GM12873 (cell line): ENCODE measurements around the gene C1orf216.

Source experiments
- CTCF ChIP-seq: IDR thresholded peaks from 2 replicates; pipeline ENCODE4 v1.5.1; 2012; ENCODE audit warnings: low read depth, mild to moderate bottlenecking, moderate library complexity, low read length, control low read depth; ENCODE audit not compliant: insufficient read depth; ENCODE audit errors: missing control alignments

Gene C1orf216

GRCh38 chr1:35714921-35715567 lies 3.6 kb downstream of the C1orf216 start:
- no peak for TF ChIP-seq CTCF

- TF ChIP-seq CTCF: no peak
These were observed 9.7 kb downstream of the C1orf216 start for GRCh38 chr1:35708952-35709351.

- TF ChIP-seq CTCF: no peak
These were observed 10.2 kb downstream of the C1orf216 start for GRCh38 chr1:35708441-35708921.

- TF ChIP-seq CTCF: no peak
These were observed 10.9 kb downstream of the C1orf216 start for GRCh38 chr1:35707601-35708440.

- TF ChIP-seq CTCF: no peak
These were observed 11.7 kb downstream of the C1orf216 start for GRCh38 chr1:35706846-35707600.

DNA sequence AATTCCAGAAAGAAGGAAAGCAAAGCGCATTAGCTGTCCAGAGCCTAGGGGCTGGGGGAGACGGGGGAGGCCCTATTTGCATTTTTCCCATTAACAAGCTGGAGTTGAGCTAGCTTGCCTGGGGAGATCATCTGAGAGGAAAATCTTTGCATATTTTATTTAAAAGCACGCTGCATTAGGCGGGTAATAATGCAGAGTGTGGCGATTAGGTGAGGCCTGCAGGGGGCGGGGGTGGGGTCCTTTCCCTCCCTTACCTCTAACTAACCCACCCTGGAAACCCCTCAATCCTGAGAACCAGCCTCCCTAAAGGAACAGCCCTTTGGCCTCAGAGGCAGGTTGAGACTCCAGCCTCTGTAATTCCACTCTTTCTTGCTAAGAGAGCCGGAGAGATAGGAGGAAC lies 16.2 kb downstream of the C1orf216 start:
- TF ChIP-seq CTCF: no peak

GRCh38 chr1:35692317-35692716 lies 26.4 kb downstream of the C1orf216 start:
- TF ChIP-seq CTCF: no peak
